ENCODE data around the gene RBPJL. TPM values are rescaled to one million over a fixed set of nuclear protein-coding genes. Genes with fewer than 3 reads are reported as not detected.

The RBPJL gene
- total and polyA plus RNA-seq, 8 donors, result 2.2 to 10.4 (median 3.4) TPM; not detected in 4

DNA sequence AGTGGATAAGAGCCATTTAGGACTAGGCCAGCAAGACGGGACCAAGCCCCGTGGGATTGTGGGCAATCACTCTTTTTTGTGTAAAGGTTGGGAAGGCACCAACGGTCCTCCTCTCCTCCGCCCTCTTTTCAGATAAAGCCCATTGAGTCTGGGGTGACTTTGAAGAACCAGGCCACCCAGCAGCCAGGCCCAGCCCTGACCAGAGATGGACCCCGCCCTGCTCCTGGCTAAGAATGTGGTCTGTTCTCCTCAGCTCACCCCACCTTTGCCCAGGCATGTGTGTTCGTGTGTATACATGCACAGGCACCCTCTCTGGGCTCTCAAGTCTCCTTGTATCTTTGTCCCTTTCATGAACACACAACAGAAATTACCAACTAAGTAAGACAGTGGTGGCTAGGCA lies 32.4 kb downstream of the RBPJL start:
- WGBS, 5 donors, result 35 to 59% (median 42%) methylated on average over 6 of the region's 6 CpGs
- no peak overlapping the region for H3K4me3 ChIP-seq

GRCh38 chr20:45339799-45340198 lies 33.2 kb downstream of the RBPJL start:
- no peak for TF ChIP-seq POLR2A (IDR thresholded peaks at IDR 0.05)
- TF ChIP-seq CTCF (IDR thresholded peaks at IDR 0.05), result no peak
- TF ChIP-seq EP300 (IDR thresholded peaks at IDR 0.05), result no peak
- no peak for TF ChIP-seq POLR2AphosphoS5 (IDR thresholded peaks at IDR 0.05)
- WGBS, 5 donors, result 71 to 91% (median 80%) methylated on average over 2 of the region's 2 CpGs
- no peaks in the 10 kb centered on the region for H3K27me3 ChIP-seq
- intact Hi-C loops (cut with DNase I; ENCODE audit: low total_unique reads), result no loop called here
- H3K36me3 ChIP-seq, result peaks cover 11 to 35% (median 16%) of the 10 kb centered on the region in 4 donors
- H3K9me3 ChIP-seq, result no peaks in the 10 kb centered on the region
- peak overlapping the region; percentile 91 to 97 (median 95) for H3K27ac ChIP-seq
- H3K4me3 ChIP-seq, result no peak overlapping the region
- DNase-seq, result no peak
- peaks cover 86 to 98% (median 91%) of the 10 kb centered on the region in 4 donors for H3K4me1 ChIP-seq

More for the DNA sequence above, 32.4 kb downstream of the RBPJL start:
- H3K9me3 ChIP-seq, result no peaks in the 10 kb centered on the region
- peaks cover 78 to 91% (median 83%) of the 10 kb centered on the region in 4 donors for H3K4me1 ChIP-seq
- H3K27ac ChIP-seq, result peak overlapping the region; percentile 91 to 97 (median 95)
- no peak for TF ChIP-seq POLR2A (IDR thresholded peaks at IDR 0.05)
- TF ChIP-seq POLR2AphosphoS5 (IDR thresholded peaks at IDR 0.05), result peak in 1 of 3 donors; percentile 21
- DNase-seq, result peak; percentile 59 to 61
- H3K36me3 ChIP-seq, result peaks cover 11 to 42% (median 22%) of the 10 kb centered on the region in 4 donors
- intact Hi-C loops (cut with DNase I; ENCODE audit: low total_unique reads), result no loop called here
- no peaks in the 10 kb centered on the region for H3K27me3 ChIP-seq

DNA sequence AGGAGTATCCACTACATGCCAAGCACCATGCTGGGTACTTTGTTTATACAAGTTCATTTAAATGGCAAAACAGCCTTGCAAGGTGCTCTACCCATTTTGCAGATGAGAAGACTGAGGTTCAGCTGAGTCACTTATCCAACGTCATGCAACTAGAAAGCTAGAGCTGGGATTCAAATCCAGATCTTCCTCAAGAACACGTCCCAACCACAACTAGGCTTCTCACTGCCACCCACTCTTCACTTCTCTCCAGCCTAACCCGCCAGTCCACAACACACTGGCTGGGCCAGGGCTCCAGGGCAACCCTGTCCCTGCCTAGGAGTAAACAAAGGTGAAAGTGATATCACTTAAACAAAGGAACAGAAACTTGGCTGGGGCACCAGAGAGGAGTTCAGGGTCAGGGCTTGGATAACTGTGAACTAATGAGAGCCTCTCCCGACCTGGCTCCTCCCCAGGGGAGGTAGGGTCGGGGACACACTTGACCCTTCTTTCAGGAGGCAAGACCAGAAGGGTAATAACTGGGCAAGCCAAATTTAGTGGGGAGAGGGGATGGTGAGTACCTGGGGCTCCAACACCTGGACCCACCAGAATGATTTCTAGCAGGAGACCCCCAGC lies 33.7 kb downstream of the RBPJL start:
- peak overlapping the region; percentile 91 to 97 (median 95) for H3K27ac ChIP-seq

GRCh38 chr20:45340951-45341350 lies 34.3 kb downstream of the RBPJL start:
- Histone ChIP-seq H3K4me1 (peaks cover 92 to 100% (median 97%) of the 10 kb centered on the region in 4 donors), H3K27ac (peak overlapping the region; percentile 91 to 97 (median 95)), H3K36me3 (peaks cover 0 to 23% (median 4%) of the 10 kb centered on the region in 4 donors), H3K27me3 (no peaks in the 10 kb centered on the region), H3K9me3 (no peaks in the 10 kb centered on the region), H3K4me3 (peak overlapping the region in 2 of 4 donors; percentile 18 to 71)
- no peak for DNase-seq
- TF ChIP-seq POLR2AphosphoS5 (IDR thresholded peaks at IDR 0.05) (peak in 2 of 3 donors; percentile 11 to 14), CTCF (IDR thresholded peaks at IDR 0.05) (no peak)
- 9 to 48% (median 28%) methylated on average over 1 of the region's 1 CpG for WGBS, 5 donors
- intact Hi-C loops (cut with DNase I; ENCODE audit: low total_unique reads), result no loop called here

More for the DNA sequence above, 33.7 kb downstream of the RBPJL start:
- intact Hi-C loops (cut with DNase I; ENCODE audit: low total_unique reads), result no loop called here
- Histone ChIP-seq H3K4me3 (peak overlapping the region in 2 of 4 donors; percentile 18 to 71), H3K36me3 (peaks cover 6 to 29% (median 10%) of the 10 kb centered on the region in 4 donors), H3K27me3 (no peaks in the 10 kb centered on the region), H3K9me3 (no peaks in the 10 kb centered on the region), H3K4me1 (peaks cover 91 to 100% (median 94%) of the 10 kb centered on the region in 4 donors)
- DNase-seq, result peak; percentile 67 to 81
- TF ChIP-seq POLR2AphosphoS5 (IDR thresholded peaks at IDR 0.05) (peak in 2 of 3 donors; percentile 70), POLR2A (IDR thresholded peaks at IDR 0.05) (no peak), CTCF (IDR thresholded peaks at IDR 0.05) (no peak), EP300 (IDR thresholded peaks at IDR 0.05) (no peak)
- 32 to 57% (median 41%) methylated on average over 5 of the region's 5 CpGs for WGBS, 5 donors

DNA sequence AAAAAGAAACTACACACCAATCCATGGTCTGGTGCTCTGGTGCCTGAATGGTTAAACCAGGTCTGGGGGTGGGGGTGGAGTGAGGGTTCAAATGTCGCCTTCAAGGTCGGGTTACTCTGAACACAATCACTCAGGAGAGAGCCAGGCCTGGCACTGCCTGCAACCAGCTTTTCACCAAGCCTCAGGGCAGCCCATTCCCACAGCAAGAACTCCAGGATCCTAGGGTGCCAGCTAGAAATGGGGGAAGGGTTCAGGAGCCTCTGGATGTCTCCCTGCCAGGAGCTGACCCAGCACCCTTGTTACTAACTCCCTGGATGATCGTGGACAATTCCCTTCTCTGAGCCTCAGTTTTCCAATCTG lies 34.9 kb downstream of the RBPJL start:
- Histone ChIP-seq H3K27ac (peak overlapping the region; percentile 91 to 97 (median 95)), H3K27me3 (no peaks in the 10 kb centered on the region), H3K4me1 (peaks cover 87 to 100% (median 98%) of the 10 kb centered on the region in 4 donors)

More for the DNA sequence above, 34.9 kb downstream of the RBPJL start:
- Histone ChIP-seq H3K4me3 (peak overlapping the region; percentile 29 to 74 (median 70)), H3K36me3 (peaks cover 0 to 23% (median 3%) of the 10 kb centered on the region in 4 donors), H3K9me3 (no peaks in the 10 kb centered on the region)
- intact Hi-C loops (cut with DNase I; ENCODE audit: low total_unique reads), result no loop called here
- no peak for TF ChIP-seq POLR2A (IDR thresholded peaks at IDR 0.05)
- TF ChIP-seq CTCF (IDR thresholded peaks at IDR 0.05), result no peak
- no peak for TF ChIP-seq POLR2AphosphoS5 (IDR thresholded peaks at IDR 0.05)
- no peak for TF ChIP-seq EP300 (IDR thresholded peaks at IDR 0.05)
- no peak for DNase-seq
- 21 to 48% (median 33%) methylated on average over 3 of the region's 3 CpGs for WGBS, 5 donors

Measured in stomach (tissue), 9 donors.